OCI-M1 (cell line): Measurements from ENCODE around the gene DMRTC1B.
"Not testable (repeated sequence)": the region's sequence is repeated elsewhere in the genome, so short reads cannot be mapped to it uniquely, and the experiment has no call there.

Source experiments
- DNase-seq: peaks from one replicate; lab custom pipeline; 2025; lab: John Stamatoyannopoulos, UW

The DMRTC1B gene

GRCh38 chrX:72776653-72777466 lies at the start of gene DMRTC1B:
Gene DMRTC1B, plus strand, starts transcription at chrX:72776890. Its CDS starts 68,246 bp downstream, at chrX:72845136.
- not testable (repeated sequence) for DNase-seq

- no peak for DNase-seq
Measured at GRCh38 chrX:72727846-72728245, 48.8 kb upstream of the DMRTC1B start.

- not testable (repeated sequence) for DNase-seq
Measured at GRCh38 chrX:72733636-72734035, 43.1 kb upstream of the DMRTC1B start.

GRCh38 chrX:72735561-72735960 lies 41.1 kb upstream of the DMRTC1B start:
- no peak for DNase-seq

GRCh38 chrX:72745546-72745945 lies 31.1 kb upstream of the DMRTC1B start:
- not testable (repeated sequence) for DNase-seq

- DNase-seq: not testable (repeated sequence)
Measured at GRCh38 chrX:72748545-72748944, 28.1 kb upstream of the DMRTC1B start.

GRCh38 chrX:72760454-72760853 lies 16.2 kb upstream of the DMRTC1B start:
- not testable (repeated sequence) for DNase-seq

GRCh38 chrX:72777467-72777790 lies 739 bp downstream of the DMRTC1B start:
- not testable (repeated sequence) for DNase-seq

GRCh38 chrX:72778146-72778545 lies 1.5 kb downstream of the DMRTC1B start:
- DNase-seq: not testable (repeated sequence)

GRCh38 chrX:72782560-72782959 lies 5.9 kb downstream of the DMRTC1B start, which contains the start of gene FAM236B:
Gene FAM236B, minus strand, starts transcription at chrX:72782660. Its CDS starts 100 bp downstream, at chrX:72782560.
- DNase-seq: not testable (repeated sequence)

GRCh38 chrX:72783365-72783936 lies 6.8 kb downstream of the DMRTC1B start:
- DNase-seq: not testable (repeated sequence)

GRCh38 chrX:72783964-72784363 lies 7.3 kb downstream of the DMRTC1B start:
- DNase-seq: not testable (repeated sequence)

- DNase-seq: not testable (repeated sequence)
Measured at GRCh38 chrX:72788142-72788541, 11.5 kb downstream of the DMRTC1B start.

- not testable (repeated sequence) for DNase-seq
Measured at GRCh38 chrX:72790390-72790789, 13.7 kb downstream of the DMRTC1B start.

GRCh38 chrX:72808110-72808509 lies 31.4 kb downstream of the DMRTC1B start, which contains the start of gene FAM236D:
Gene FAM236D, minus strand, starts transcription at chrX:72808210. Its CDS starts 100 bp downstream, at chrX:72808110.
- not testable (repeated sequence) for DNase-seq

GRCh38 chrX:72830701-72831100 lies 54.0 kb downstream of the DMRTC1B start:
- DNase-seq: not testable (repeated sequence)

GRCh38 chrX:72837532-72837931 lies 60.8 kb downstream of the DMRTC1B start:
- not testable (repeated sequence) for DNase-seq

- not testable (repeated sequence) for DNase-seq
Measured at GRCh38 chrX:72882898-72883297, 106.2 kb downstream of the DMRTC1B start.

- not testable (repeated sequence) for DNase-seq
Measured at GRCh38 chrX:72889740-72890139, 113.0 kb downstream of the DMRTC1B start.
